A549 (cell line): ENCODE results near the gene CACNA1I.

ENCODE experiments used
- ATOH8 ChIP-seq: fragments of 250-450 bp; sonication (Bioruptor Pico); IDR thresholded peaks from 2 replicates; pipeline ENCODE4 v1.5.0; 2020; ENCODE audit warnings: low read depth, mild to moderate bottlenecking, moderate library complexity
- BHLHE40 ChIP-seq: IDR thresholded peaks from 2 replicates; pipeline ENCODE4 v1.6.1; 2012; ENCODE audit warnings: low read depth, low read length, inconsistent platforms
- CTCF ChIP-seq: fragments of >200 bp; sonication (Bioruptor Twin); formaldehyde crosslinking; IDR thresholded peaks from 3 replicates; pipeline ENCODE4 v1.5.1; 2016
- ESRRA ChIP-seq: fragments of 150-350 bp; IDR thresholded peaks from 2 replicates; pipeline ENCODE4 v1.6.1; 2014; ENCODE audit warnings: mild to moderate bottlenecking, low read length, borderline replicate concordance
- MAX ChIP-seq: IDR thresholded peaks from 2 replicates; pipeline ENCODE4 v1.6.1; 2012
- MYC ChIP-seq: IDR thresholded peaks from 2 replicates; pipeline ENCODE4 v1.6.1; 2012; ENCODE audit warnings: mild to moderate bottlenecking, inconsistent platforms, low read length, improper control_type of control experiment, borderline replicate concordance
- POLR2A ChIP-seq: IDR thresholded peaks from 2 replicates; pipeline ENCODE4 v1.6.1; 2012; ENCODE audit warnings: mild to moderate bottlenecking, low read length
- RAD21 ChIP-seq, 2 experiments: fragments of >200 bp in 1 of 2; sonication (Bioruptor Twin) in 1 of 2; formaldehyde crosslinking in 1 of 2; IDR thresholded peaks in 1 of 2; conservative IDR thresholded peaks in 1 of 2; 2 replicates in 1 of 2; 3 replicates in 1 of 2; pipeline ENCODE4 v1.6.1; 2012 to 2018; ENCODE audit warnings: inconsistent platforms in 1 of 2
- RCOR1 ChIP-seq: fragments of 150-350 bp; IDR thresholded peaks from 2 replicates; pipeline ENCODE4 v1.6.1; 2014; ENCODE audit warnings: antibody characterized with exemption, low read length, low read depth
- REST ChIP-seq: fragments of 200-600 bp; sonication (generic); IDR thresholded peaks from 2 replicates; pipeline ENCODE4 v1.6.1; 2016; ENCODE audit warnings: antibody characterized with exemption, mild to moderate bottlenecking, moderate library complexity
- USF2 ChIP-seq: fragments of 450-650 bp; IDR thresholded peaks from 2 replicates; pipeline ENCODE4 v1.6.1; 2014; ENCODE audit warnings: antibody characterized with exemption

- TF ChIP-seq MAX = no peak
- TF ChIP-seq ATOH8 (CRISPR knock-in tag) = no peak
- no peak for TF ChIP-seq RAD21 (conservative IDR thresholded peaks at IDR 0.05 in 1 of 2, IDR thresholded peaks at IDR 0.05 in 1 of 2)
- no peak for TF ChIP-seq CTCF
- TF ChIP-seq ESRRA = no peak
- TF ChIP-seq RCOR1 = no peak
- no peak for TF ChIP-seq BHLHE40
- TF ChIP-seq POLR2A = no peak
- no peak for TF ChIP-seq REST
- TF ChIP-seq MYC = no peak
- no peak for TF ChIP-seq USF2
These were observed 151.4 kb downstream of the CACNA1I start for GRCh38 chr22:39722032-39722325.
